ENCODE results near the gene DNAJA4.
A peak's percentile ranks its signal among the peaks of the same experiment; 100 is the strongest.

Gene DNAJA4

DNA sequence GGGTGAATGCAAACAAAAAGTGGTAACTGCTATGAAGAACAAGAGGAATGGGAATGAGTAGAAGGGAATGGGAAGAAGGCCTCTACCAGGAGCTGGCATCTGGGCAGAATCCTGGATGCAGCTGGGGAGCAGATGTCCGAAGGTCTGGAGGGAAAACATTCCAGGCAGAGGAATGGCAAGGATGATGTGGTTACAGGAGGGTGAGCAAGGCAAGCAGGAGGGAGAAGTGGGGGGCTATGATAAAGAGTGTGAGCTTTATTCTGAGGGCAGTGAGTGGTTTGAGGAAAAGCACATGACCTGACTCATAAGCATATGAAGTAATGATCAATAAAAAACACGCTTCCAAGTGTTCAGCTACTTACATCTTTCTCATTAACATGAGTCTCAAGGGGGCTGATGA, 18.0 kb downstream of the DNAJA4 start:
- no peak for DNase-seq

DNA sequence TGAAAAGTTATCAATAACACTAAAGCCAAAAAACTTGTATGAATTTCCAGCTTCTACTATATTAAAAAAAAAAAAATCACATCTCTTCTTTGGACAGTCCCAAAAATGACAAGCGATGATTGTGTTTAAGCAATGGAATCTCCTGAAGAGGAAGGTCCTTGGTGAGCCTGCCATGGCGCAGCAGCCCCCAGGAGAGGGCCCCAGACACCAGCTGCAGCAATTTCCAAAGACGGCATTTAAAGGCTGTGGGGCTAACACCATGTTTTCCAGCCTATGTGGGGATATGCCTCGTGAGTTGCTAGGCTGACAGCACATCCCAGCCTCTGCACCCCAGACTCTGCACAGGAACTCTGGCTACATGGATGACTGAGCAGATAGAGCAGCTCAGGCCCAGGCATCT, 20.4 kb downstream of the DNAJA4 start:
- no peak for DNase-seq

DNA sequence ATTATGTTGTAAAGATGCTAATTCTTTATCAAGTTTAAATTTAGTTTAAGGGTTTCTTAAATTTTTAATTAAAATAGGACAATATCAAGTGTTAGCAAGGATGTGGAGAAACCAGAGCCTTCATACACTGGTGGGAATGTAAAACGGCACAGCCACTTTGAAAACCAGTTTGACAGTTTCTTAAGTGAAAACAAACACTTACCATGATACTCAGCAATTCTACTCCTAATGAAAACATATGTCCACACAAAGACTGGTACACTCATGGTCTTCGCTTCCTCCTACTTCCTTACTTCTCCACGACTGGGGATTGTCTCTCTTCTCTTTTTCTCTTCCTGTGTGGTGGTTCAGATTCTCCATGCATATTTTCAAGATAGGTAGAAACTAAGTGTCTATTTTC, 25.9 kb downstream of the DNAJA4 start:
- DNase-seq, result no peak

DNA sequence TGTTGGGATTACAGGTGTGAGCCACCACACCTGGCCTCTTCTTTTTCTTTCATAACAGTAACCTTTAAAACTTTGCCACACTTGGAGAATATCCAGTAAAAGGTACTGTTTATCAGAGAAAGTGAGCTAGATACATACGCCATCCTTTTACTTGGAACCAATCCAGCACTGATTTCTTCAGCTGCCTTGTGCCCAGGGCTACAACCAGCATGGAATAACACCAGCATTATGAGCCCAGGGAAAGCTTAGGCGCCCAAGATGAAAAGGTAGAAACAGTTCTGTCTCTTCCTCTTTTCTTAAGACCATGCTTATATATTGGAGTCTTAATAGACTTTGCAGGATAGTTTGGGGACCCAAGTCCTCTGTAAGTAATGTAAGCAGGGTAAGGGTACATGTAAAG, 26.7 kb downstream of the DNAJA4 start:
- no peak for DNase-seq

DNA sequence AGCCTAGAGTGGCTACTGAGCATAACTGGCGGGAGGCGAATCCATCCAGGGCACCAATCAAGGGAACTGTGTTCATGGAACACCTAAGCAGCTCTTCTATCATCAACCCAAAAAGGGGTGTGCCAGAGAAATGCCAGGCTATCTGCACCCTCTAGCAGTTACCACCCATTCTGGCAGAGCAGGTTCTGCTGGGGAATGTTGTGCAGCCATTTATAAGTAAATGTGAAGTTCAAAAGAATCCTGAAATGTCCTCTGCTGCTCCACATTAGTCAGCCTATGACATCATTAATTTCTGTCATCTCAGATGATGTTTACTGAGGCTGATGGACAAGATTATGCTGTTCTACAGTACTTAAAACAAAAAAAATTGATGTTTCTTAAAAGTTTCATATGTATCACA, 27.3 kb downstream of the DNAJA4 start:
- DNase-seq, result no peak

DNA sequence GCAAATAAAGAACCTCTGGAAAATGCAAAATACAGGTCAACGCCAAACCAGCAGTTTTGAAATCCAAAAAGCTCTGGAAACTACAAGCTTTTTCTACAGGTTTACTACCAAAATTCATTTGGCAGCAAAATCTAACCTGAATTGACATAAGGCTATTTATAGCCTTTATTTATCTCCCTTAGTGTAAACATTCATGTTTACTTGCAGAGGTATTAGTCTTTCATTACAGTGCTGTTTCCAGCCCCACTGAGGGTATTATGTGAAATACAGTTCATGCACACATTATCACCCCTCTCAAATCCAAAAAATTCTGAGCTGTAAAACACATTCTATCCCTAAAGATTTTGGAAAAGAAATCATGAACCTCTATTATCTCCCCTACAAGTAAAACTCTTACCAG, 27.9 kb downstream of the DNAJA4 start:
- no peak for DNase-seq

- peak; percentile 83 for DNase-seq
Observed at GRCh38 chr15:78299101-78299930, 35.0 kb downstream of the DNAJA4 start, which contains the start of gene SKIC8. Gene SKIC8, minus strand, starts transcription at chr15:78299609. Its CDS starts 3,923 bp downstream, at chr15:78295686.

- no peak for DNase-seq
Observed at GRCh38 chr15:78301326-78301725, 37.0 kb downstream of the DNAJA4 start.

DNA sequence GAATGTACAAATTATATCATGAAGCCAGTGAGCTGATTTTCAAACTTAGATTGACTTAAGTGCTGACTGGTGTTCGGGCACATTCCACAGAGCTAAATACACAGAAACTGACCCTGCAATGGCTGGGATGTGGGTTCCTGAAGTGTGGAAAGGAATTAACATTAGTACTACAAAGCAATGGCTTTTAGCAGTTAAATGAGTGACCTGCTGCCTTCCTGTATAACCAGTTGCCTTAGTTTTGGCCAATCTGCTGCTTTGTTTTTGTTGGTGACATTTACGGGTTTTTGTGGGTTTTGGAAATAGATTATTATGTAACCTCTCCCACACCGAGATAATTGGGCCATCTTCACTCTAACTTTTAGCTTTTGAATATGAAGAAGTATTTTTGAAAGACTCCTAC, 37.5 kb downstream of the DNAJA4 start:
- DNase-seq, result no peak

- no peak for DNase-seq
Observed at GRCh38 chr15:78302579-78303312, 38.4 kb downstream of the DNAJA4 start.

GRCh38 chr15:78304216-78305066, 40.1 kb downstream of the DNAJA4 start:
- DNase-seq, result no peak

DNA sequence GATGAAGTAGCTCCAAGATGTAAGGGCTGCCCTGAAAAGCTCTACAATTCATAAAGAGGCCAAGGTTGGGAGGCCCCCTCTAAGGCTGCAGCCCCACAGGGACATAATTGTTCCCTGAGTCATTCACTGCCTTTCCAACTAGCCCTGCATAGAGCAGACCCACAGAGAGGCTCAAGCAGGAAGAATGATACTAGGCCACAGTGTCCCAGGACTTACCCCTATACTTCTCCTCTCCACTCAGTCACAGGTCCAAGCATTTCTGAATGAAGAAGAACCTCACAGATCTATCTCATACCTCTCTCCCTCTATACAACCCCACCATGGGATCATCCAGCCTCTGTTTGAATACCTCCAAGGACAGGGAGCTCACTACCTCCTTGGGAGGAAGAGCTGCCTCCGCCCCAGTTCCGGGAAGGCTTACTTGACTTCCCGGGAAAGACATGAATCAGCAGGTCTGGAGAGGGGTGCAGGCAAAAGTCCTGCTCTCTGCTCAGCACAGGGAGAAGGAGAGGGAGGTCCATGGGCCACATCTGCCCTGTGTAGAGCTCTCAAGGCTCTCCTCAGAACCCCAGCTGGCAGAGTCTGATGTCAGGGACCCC, 41.9 kb downstream of the DNAJA4 start:
- DNase-seq, result no peak

DNA sequence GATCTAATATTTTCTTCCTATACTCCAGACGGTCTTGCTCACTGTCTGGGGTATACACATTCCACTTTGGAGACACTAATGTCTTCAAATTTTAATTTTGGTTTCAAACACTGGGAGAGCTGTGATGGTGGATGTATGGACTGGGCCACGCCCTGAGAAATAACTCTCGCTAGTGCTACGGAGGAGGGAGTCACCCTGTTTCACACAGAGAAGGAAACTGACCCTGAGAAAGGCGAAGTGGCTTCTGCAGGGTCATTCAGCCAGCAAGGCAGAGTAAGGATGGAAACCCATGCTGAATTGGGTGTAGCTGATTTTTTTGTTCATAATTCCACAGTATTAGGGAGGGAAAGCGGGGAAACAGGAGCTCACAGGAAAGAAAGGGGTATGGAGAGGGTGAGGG, 43.6 kb downstream of the DNAJA4 start:
- no peak for DNase-seq

GRCh38 chr15:78308422-78309032, 44.2 kb downstream of the DNAJA4 start:
- no peak for DNase-seq

DNA sequence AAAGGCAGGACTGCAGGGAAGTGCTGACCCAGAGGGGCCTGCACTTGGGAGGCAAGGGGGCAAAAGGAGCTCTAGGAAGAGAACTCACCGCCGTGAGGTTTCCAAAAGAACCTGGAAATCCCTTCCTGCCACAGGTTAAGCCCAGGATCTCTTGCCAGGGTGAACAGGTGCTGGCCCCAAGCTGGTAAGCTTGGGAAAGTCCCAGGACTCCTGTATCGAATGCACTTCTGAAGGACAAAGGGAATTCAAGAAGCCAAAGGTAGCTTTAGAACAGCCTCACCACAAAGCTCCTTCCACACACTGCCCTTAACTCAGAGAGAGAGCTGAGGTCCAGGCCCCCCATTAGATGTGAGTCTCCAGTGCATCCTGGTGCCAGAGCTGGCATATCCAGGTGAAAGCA, 46.9 kb downstream of the DNAJA4 start:
- DNase-seq, result no peak

- no peak for DNase-seq
Observed at GRCh38 chr15:78312536-78312935, 48.2 kb downstream of the DNAJA4 start.

- DNase-seq, result no peak
Observed at GRCh38 chr15:78312957-78313356, 48.6 kb downstream of the DNAJA4 start.

GRCh38 chr15:78313383-78313782, 49.0 kb downstream of the DNAJA4 start:
- DNase-seq, result no peak

GRCh38 chr15:78314181-78314581, 49.8 kb downstream of the DNAJA4 start:
- DNase-seq, result no peak

- no peak for DNase-seq
Observed at GRCh38 chr15:78315686-78316282, 51.4 kb downstream of the DNAJA4 start.

- no peak for DNase-seq
Observed at GRCh38 chr15:78316283-78317083, 52.1 kb downstream of the DNAJA4 start.
